Cardiac septum (tissue), 1 donor: ENCODE results near the gene FEM1C. TPM values are rescaled to one million over a fixed set of nuclear protein-coding genes. Genes with fewer than 3 reads are reported as not detected.

Experiments used
- DNase-seq: peaks from one replicate; pipeline ENCODE4 v3.0.0-alpha.2; 2020; ENCODE audit warnings: low spot score
- intact Hi-C: fragments of 100-400 bp; cut with DNase I; formaldehyde crosslinking; loops from one replicate; pipeline ENCODE4 v1.14.0; 2022
- long read RNA-seq: library from polyadenylated mRNA; unstranded; transcript quantifications from one replicate; pipeline ENCODE4 v2.0.0, GENCODE V29; 2021
- total RNA-seq: library from RNA; stranded (reverse); fragmentation: NEBNext Ultra II Directional; extraction: Animal tissue kit (Norgen Biotek cat#: 25700); gene quantifications from one replicate; pipeline ENCODE4 v1.2.1, GENCODE V29; 2021
- donor health status: DM: no; HTN: no; CAD: no.

The FEM1C gene, protein sequence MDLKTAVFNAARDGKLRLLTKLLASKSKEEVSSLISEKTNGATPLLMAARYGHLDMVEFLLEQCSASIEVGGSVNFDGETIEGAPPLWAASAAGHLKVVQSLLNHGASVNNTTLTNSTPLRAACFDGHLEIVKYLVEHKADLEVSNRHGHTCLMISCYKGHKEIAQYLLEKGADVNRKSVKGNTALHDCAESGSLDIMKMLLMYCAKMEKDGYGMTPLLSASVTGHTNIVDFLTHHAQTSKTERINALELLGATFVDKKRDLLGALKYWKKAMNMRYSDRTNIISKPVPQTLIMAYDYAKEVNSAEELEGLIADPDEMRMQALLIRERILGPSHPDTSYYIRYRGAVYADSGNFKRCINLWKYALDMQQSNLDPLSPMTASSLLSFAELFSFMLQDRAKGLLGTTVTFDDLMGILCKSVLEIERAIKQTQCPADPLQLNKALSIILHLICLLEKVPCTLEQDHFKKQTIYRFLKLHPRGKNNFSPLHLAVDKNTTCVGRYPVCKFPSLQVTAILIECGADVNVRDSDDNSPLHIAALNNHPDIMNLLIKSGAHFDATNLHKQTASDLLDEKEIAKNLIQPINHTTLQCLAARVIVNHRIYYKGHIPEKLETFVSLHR
- total RNA-seq, result 56.1 TPM
- long read RNA-seq, full-length matches to known transcripts, result 26 of 42 reads
- long read RNA-seq, partial matches to known transcripts, result 8 of 42 reads
- long read RNA-seq, other reads (novel, unspliced or antisense), result 8 of 42 reads

DNA sequence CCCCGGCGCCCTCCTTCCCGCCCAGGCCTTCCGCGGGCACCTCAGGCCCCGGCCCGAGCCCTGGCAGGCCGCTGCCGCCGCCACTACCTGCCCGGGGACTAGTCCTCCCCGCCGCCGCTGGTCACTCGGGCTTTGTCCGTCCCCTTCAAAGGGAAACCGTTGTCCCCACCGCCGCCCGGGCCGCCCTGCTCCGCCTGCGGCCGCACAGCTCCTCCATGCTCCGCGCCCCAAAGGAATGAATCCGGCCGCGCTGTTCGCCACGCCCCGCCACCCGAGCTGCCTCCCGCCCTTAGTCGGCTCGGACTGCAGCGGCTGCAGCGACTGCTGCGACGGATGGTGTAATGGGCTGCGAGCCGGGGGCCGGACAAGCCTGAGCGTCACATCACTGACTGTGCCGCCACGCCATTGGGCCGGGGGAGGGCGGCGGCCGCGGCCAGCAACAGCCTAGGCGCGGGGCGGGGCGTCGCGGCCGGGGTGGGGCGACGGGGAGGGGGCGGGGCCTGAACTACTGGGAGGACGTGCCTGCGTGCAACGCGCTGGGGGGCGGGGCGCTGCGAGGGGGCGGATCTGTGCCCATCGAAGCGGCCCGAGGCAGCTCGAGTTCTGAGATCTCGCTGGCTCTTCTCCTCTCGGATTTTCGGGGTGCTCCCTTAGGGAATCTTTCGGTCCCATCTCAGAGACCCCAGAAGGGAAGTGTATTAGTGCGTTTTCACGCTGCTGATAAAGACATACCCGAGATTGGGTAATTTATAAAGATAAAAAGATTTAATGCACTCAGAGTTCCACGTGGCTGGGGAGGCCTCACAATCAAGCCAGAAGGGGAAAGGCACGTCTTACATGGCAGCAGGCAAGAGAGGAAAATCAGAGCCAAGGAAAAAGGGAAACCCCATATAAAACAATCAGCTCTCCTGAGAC is at the start of gene FEM1C:
Gene FEM1C, minus strand, starts transcription at position 340 of the 915 bp plus-strand sequence. CDS start 1,282 bp downstream, outside the sequence.
- intact Hi-C loops, result loop anchor here (1.0 to 10.0 kb wide), 5 partner anchors 82 to 290 kb away; partner anchors contain the start of gene TMED7
- peak; percentile 99 for DNase-seq

DNA sequence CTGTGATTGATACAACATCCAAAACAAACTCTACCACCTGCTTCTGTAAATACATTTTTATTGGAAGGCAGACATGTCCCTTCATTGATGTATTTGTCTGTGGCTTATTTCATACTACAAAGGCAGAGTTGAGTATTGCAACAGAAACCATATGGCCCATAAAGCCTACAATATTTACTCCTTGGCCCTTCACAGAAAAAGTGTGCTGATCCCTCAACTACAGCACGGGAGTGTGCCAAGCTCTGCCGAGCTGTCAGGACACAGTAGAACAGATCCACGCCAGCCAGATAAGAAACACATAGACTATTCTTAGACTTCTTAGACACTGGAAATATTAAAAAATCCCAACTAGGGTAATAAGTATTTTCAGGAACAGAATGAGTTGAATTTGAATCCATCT is 44.5 kb upstream of the FEM1C start:
- DNase-seq, result no peak
- intact Hi-C loops, result loop anchor here (2.0 to 5.0 kb wide), 2 partner anchors 212 to 280 kb away; no protein-coding TSS in a partner anchor

DNA sequence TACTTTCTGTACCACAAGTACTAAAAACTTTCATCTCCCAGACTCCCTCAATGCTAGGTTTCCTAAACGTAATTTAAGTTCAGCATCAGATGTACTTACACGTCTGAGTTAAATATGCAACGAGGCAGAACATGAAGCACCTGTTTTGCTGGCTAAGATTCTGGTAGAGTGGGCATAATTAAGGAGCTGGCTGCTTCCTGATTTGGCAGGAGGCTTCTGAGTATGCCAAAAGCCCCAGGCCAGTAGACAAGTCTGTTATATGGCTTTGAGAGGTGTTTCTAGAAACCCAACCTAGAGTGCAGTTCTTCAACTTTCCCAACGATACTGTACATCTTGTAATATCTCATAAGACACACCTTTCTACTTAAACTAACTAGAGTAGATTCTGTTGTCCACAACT is 44.1 kb upstream of the FEM1C start:
- DNase-seq, result no peak
- intact Hi-C loops, result loop anchor here (2.0 to 5.0 kb wide), 2 partner anchors 211 to 280 kb away; no protein-coding TSS in a partner anchor

DNA sequence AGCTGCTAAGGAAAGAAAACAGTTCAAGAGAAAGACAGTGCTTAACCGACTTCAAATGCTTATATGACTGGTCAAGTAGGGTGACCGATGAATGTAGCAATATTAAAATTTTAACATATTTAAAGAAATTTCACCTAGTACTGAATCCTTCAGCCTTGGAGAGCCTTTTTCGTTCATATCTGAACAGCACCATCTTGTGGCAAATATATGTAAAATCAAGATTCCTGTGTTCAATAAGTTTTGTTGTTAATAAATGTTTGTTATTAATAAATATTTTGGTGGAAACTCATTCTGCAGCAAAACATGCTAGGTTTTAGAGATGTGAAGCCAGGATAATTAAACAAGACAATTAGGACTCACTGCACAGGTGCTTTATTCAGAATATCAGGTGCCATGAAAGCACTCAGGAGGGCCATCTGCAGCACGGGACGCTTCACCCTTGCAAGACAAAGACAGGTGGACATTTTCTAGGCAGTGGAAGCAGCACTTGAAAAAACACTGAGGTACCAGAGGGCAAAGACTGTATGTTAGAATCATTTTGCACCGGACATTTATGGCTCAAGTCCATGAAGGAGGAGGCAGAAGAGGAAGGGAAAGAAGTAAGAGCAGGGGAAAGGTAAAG is 42.1 kb upstream of the FEM1C start:
- intact Hi-C loops, result loop anchor here (5.0 kb wide), 1 partner anchor 209 kb away; no protein-coding TSS in a partner anchor
- DNase-seq, result no peak

DNA sequence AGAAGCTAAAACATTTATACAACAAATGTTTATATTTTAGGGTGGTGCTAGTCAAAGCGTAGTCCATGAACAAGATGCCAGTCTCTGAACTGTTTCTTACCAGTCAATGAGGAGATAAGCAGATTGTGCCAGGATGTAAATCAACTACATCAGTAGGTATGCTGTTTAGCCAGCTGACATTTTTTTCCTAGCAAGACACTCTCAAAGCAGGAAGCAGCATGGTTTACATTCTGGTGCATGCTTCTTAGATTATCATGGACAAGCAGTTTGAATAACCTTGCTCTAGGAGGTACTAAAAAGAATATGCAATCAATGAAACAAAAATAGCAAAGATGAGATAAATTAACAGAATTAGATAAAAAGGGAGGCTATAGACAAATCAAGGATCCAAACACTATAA is 40.7 kb upstream of the FEM1C start:
- DNase-seq, result no peak
- intact Hi-C loops, result loop anchor here (5.0 kb wide), 1 partner anchor 208 kb away; no protein-coding TSS in a partner anchor

DNA sequence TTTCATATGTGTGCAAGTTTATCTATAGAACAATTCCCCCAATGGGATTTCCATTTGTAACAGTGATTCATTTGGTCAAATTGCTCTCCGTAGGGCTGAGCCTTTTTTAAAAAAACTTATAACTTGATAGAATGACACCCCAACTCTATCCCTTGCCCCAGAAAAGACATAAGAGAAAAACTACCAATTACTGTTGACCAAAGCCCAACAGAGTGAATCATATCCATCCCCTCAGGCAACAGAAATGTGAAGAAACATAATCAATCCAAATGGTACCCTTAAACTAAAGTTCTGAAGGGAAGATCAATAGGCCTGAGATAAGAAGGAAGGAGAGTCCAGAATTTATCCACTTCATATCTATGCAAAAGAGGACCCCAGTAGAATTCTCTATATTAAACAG is 39.9 kb upstream of the FEM1C start:
- DNase-seq, result no peak
- intact Hi-C loops, result no loop called here

DNA sequence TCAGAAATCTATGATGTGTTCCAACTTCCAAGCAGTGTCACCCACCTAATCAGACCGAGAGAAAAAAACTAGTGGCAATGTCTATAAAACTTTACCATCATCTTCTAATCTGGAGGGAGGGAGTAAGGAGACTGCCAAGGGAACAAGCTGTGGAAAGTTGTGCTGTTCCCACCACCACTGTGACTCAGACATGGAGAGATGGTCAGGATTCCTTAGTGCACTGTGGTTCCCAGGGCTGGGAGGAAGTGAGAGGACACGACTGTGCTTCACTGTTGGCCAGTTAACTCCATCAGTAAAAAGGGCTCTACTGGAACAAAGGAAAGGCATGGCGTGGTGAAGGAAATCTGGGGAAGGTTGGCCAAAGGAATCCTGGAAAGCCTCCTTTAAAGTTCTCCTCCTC is 38.9 kb upstream of the FEM1C start:
- intact Hi-C loops, result no loop called here
- DNase-seq, result no peak

DNA sequence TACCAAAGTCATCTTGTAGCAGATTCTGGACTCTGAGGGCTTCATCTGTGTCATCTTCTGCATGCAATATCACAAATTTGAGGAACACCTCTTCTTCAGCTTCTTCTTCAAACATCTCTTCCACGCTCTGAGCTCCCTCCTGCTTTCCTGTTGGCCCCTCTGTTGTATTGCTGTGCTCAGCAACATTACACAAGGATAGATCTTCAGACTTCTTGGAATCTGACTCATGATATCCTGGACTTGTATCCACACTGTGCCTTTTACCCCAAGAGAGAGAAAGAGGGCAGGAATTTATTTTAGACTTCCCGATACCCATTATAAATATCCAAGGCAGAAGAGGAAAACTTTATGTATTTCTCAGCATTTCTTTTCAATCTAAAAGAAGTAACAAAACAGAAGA is 36.4 kb upstream of the FEM1C start:
- no peak for DNase-seq
- intact Hi-C loops, result no loop called here

DNA sequence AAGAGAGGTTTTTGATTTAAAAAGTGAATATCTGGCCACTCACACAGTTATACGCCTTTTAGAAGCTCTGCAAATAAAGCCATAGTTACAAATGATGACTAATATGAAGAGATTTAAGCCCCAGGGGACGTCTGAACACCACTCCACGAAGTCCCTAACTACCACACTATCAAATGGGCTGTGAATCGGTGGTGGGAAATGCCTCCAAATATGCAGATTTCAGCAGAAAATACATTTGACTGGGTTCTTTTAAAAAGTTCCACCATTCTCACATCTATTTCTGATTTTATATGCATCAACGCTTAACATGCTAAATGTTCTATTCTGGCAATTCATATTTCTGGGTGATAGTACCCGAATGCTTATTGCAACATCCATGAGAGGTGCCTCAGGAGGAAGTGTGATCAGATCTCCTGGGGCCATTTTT is 35.2 kb upstream of the FEM1C start:
- no peak for DNase-seq
- intact Hi-C loops, result loop anchor here (5.0 kb wide), 1 partner anchor 492 kb away; no protein-coding TSS in a partner anchor

DNA sequence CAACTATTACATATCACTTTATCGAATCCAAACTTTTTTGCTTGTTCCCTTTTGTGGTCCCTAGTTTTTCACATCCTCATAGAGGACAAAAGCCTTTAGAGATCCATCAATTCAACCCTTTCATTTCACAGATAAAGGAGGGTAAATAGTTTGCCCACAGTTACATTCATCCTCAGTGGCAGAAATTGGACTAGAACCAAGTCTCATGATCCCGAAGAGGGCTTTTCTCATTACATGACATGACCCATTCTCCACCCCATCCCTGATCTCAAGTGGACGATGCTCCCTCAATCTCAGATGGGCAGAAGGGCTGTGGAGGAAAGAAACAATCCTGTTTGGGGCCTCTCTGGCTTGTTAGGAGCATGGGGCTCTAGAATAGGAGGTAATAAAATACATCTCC is 34.6 kb upstream of the FEM1C start:
- DNase-seq, result no peak
- intact Hi-C loops, result loop anchor here (5.0 kb wide), 1 partner anchor 492 kb away; no protein-coding TSS in a partner anchor

DNA sequence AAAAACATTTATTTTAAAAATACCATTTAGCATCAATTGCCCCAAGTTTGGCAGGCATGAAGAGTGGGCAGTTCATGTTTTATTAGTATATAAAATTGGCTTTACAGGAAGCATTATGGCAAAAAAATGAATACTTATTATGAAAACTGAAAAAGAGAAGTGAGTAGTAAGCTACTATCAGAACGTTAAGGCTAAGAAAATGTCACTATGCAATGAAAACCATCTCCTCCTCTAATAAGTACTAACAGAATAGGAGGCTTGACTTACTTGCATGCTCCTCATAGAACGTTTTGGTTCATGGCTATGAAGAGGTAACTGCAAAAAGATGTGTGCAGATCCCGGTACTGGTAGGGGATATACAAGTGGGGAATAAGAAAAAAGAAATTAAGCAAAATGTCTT is 34.1 kb upstream of the FEM1C start:
- intact Hi-C loops, result loop anchor here (5.0 kb wide), 1 partner anchor 491 kb away; no protein-coding TSS in a partner anchor
- no peak for DNase-seq

DNA sequence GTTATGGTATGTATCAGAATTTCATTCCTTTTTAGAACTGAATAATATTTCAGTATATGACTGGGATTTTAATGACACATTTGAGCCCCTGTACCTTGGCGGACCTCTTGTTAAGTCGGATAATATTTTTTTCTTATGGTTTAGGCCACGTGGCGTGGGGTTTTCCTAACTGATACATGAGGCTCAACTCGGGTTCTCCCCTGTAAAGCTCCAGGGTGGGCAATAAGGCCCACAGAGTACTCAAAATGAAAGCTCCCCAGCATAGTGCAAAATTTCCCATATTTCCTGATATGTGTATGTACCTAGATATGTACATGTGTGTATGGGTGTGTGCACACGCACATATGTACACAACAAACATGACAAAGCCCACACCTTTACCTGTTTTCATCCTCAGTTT is 33.2 kb upstream of the FEM1C start:
- intact Hi-C loops, result loop anchor here (5.0 kb wide), 1 partner anchor 490 kb away; no protein-coding TSS in a partner anchor
- DNase-seq, result no peak

DNA sequence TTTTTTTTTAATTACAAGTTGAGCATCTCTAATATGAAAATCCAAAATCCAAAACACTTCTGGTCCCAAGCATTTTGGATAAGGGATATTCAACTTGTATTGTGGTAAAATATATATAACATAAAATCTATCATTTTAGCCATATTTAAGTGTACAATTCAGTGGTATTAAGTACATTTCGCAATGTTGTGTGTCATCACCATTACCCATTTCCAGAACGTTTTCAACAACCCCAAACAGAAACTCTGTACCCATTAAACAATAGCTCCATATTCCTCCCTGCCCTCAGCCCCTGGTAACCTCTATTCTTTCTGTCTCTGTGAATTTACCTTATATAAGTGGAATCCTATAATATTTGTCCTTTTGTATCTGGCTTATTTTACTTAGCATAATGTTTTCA is 32.8 kb upstream of the FEM1C start:
- no peak for DNase-seq
- intact Hi-C loops, result loop anchor here (5.0 kb wide), 1 partner anchor 490 kb away; no protein-coding TSS in a partner anchor

DNA sequence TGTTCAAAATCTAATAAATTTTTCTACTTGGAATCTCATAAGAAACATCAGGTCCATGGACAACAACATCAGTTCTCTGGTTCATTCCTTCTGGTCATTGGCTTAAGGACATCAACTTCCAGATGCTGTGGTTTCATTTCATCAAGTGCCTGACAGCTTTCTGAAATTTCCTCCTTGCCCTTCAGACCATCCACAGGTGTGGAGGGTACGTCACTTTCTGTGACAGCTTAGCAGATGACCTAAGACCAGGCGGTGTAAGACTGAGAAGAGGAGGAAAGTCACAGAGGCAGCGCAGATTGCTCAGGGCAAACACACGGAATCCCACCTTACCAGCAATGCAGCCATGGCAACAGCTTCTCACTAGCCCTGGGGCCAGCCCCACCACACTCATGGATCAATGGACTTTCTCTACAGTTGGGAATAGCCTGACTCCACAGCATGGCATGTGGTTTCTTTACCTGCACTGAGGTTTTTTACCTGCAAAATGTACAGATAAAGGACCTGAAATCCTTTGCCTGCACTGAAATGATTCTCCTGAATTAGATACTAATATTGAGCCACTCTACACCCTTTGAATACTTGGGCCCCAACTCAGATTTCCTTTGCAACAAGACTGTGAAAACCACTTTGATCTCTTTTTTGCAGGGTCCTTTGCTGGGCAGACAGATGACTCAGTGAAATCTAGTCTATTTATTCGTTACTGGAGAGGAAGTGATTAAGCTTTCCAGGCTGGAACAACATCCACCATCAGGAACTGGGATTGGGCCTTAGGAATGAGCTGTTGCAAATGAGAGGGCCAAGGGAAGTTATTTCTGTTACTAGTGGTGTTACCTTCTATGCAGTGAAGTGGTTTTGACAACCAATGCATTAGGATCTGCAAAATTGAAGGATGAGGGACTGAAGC is 30.8 kb upstream of the FEM1C start:
- DNase-seq, result no peak
- intact Hi-C loops, result loop anchor here (2.0 to 5.0 kb wide), 2 partner anchors 199 to 488 kb away; no protein-coding TSS in a partner anchor

DNA sequence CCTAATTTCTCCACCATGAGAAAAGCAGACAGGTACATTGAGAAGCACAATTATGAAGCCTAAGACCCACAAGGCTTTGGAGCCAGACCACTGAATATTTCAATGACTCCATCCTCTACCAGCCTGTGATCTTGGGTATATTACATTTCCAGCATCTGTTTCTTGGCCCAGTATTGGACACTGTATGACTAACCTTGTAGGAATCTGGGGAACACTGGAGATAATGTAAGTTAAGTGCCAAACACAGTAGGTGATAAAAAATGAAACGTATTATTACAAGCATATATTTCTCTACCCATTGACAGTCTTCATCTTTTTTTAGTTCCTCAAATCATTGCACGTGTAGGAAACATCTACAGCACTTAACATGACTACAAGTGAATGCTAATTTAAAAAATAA is 28.6 kb upstream of the FEM1C start:
- intact Hi-C loops, result no loop called here
- no peak for DNase-seq

DNA sequence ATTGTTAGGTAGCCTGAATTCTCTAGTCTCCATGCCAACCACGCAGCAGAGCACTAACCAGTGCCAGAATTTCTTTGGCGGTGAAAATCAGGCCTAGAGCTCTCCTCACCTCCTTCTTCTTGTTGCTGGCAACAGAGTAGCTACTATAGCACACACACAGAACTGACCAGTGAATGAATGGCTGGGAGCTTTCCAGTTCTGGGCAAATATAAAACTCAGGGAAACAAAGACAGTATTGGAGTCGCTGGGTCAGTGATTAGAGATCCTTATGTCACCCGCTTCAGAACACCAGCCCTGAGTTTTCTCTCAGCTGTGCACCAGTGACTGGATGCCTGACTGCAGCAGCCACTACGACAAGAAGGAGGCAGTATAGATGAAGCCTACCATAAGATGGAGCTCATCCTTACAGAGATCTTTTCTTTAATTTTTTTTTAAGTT is 26.9 kb upstream of the FEM1C start:
- no peak for DNase-seq
- intact Hi-C loops, result no loop called here

DNA sequence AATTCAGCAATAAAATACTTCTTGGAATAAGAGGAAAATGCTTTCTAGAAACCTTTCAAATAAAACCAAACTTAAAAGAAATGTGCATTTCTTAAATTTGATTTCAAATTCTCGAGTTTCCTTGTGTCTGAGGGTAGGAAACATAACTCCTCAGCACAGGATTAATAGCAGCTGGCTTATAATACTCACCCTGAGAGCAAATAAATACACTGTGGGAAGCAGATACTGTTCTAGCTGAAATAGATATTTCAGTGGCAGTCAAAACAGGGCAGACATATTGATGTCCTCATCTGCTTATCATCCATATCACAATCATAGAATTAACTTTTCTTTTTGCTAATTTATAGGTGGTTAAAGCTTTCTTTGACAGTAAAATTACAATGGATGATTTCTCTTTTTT is 24.1 kb upstream of the FEM1C start:
- intact Hi-C loops, result no loop called here
- DNase-seq, result no peak

DNA sequence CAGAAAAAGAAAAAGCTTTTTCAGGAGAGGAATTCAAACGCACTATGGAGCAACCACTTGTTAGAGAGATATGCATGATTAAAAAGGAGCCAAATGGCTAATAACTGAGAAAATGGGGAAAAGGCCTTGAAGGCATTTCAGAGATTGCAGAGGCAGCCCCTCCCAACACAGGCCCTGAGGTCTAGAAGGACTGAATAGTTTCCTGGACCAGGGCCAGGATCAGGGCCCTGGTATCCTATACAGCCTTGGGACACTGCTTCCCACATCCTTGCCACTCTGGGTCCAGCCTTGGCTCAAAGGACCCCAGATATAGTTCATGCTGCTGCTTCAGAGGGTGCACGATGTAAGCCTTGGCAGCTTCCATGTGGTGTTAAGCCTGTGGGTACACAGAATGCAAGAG is 20.7 kb upstream of the FEM1C start:
- intact Hi-C loops, result no loop called here
- DNase-seq, result no peak
